Trophoblast cell (in vitro differentiated cells and primary cell): ENCODE measurements around the gene MYB.

Experiments
- DNase-seq, 2 donors: peaks; one replicate each; pipeline ENCODE4 v3.0.0-alpha.2; 2016
- H2AFZ ChIP-seq: 2 replicates; pipeline ENCODE4 v1.6.1; 2013; ENCODE audit warnings: low read length, moderate library complexity, mild to moderate bottlenecking; ENCODE audit not compliant: insufficient read depth, poor library complexity
- H2AK5ac ChIP-seq: 2 replicates; pipeline ENCODE4 v1.6.1; 2013; ENCODE audit warnings: mild to moderate bottlenecking, low read length
- H2BK120ac ChIP-seq: 2 replicates; pipeline ENCODE4 v1.6.1; 2013; ENCODE audit warnings: low read length, mild to moderate bottlenecking, moderate library complexity; ENCODE audit not compliant: insufficient read depth, poor library complexity
- H2BK12ac ChIP-seq: 2 replicates; pipeline ENCODE4 v1.6.1; 2013; ENCODE audit warnings: mild to moderate bottlenecking, low read length, moderate library complexity
- H2BK5ac ChIP-seq: 2 replicates; pipeline ENCODE4 v1.6.1; 2013; ENCODE audit warnings: low read length, low read depth, moderate library complexity, mild to moderate bottlenecking; ENCODE audit not compliant: poor library complexity
- H3K14ac ChIP-seq: 2 replicates; pipeline ENCODE4 v1.6.1; 2013; ENCODE audit warnings: mild to moderate bottlenecking, low read length
- H3K18ac ChIP-seq: 2 replicates; pipeline ENCODE4 v1.6.1; 2013; ENCODE audit warnings: mild to moderate bottlenecking, low read length
- H3K23ac ChIP-seq: 2 replicates; pipeline ENCODE4 v1.6.1; 2013; ENCODE audit warnings: low read length
- H3K27ac ChIP-seq: 2 replicates; pipeline ENCODE4 v1.5.1; 2013; ENCODE audit warnings: low read depth, mild to moderate bottlenecking, inconsistent platforms, low read length, moderate library complexity
- H3K27me3 ChIP-seq: 2 replicates; pipeline ENCODE4 v1.6.1; 2013; ENCODE audit warnings: inconsistent platforms, mild to moderate bottlenecking, low read length, moderate library complexity; ENCODE audit not compliant: insufficient read depth
- H3K36me3 ChIP-seq, 2 experiments: 1 replicate in 1 of 2; 2 replicates in 1 of 2; pipeline ENCODE4 v1.6.1; 2013; ENCODE audit warnings: low read length in 2 of 2, mild to moderate bottlenecking in 2 of 2, moderate library complexity in 1 of 2; ENCODE audit not compliant: insufficient read depth in 2 of 2, control insufficient read depth in 1 of 2
- H3K4ac ChIP-seq: 2 replicates; pipeline ENCODE4 v1.6.1; 2013; ENCODE audit warnings: low read depth, mild to moderate bottlenecking, low read length, moderate library complexity
- H3K4me1 ChIP-seq, 2 experiments: 1 replicate in 1 of 2; 2 replicates in 1 of 2; pipeline ENCODE4 v1.6.1; 2013; ENCODE audit warnings: low read length in 2 of 2, mild to moderate bottlenecking in 2 of 2, moderate library complexity in 1 of 2; ENCODE audit not compliant: insufficient read depth in 2 of 2, control insufficient read depth in 1 of 2
- H3K4me2 ChIP-seq: 2 replicates; pipeline ENCODE4 v1.6.1; 2013; ENCODE audit warnings: inconsistent platforms, mild to moderate bottlenecking, low read length, moderate library complexity
- H3K4me3 ChIP-seq: 2 replicates; pipeline ENCODE4 v1.5.1; 2013; ENCODE audit warnings: mild to moderate bottlenecking, low read depth, low read length, inconsistent platforms
- H3K79me1 ChIP-seq: one replicate; pipeline ENCODE4 v1.6.1; 2013; ENCODE audit warnings: low read length
- H3K79me2 ChIP-seq: 2 replicates; pipeline ENCODE4 v1.6.1; 2013; ENCODE audit warnings: low read length, mild to moderate bottlenecking; ENCODE audit not compliant: control insufficient read depth, insufficient read depth, poor library complexity
- H3K9ac ChIP-seq: 2 replicates; pipeline ENCODE4 v1.6.1; 2013; ENCODE audit warnings: mild to moderate bottlenecking, low read length
- H3K9me3 ChIP-seq: 2 replicates; pipeline ENCODE4 v1.6.1; 2013; ENCODE audit warnings: low read depth, mild to moderate bottlenecking, control low read depth, inconsistent platforms, low read length; ENCODE audit not compliant: insufficient read depth
- H4K12ac ChIP-seq: 2 replicates; pipeline ENCODE4 v1.6.1; 2013; ENCODE audit warnings: low read depth, mild to moderate bottlenecking, low read length, moderate library complexity
- H4K8ac ChIP-seq: 2 replicates; pipeline ENCODE4 v1.6.1; 2013; ENCODE audit warnings: low read depth, mild to moderate bottlenecking, low read length, moderate library complexity
- H4K91ac ChIP-seq: one replicate; pipeline ENCODE4 v1.6.1; 2013; ENCODE audit warnings: low read depth, mild to moderate bottlenecking, low read length, moderate library complexity
- WGBS: extraction: QIAGEN DNeasy Blood & Tissue Kit; methylation state at CpG from one replicate; pipeline ENCODE4 v1.1.7; 2013; ENCODE audit warnings: missing lambda C conversion rate; ENCODE audit not compliant: insufficient read length, insufficient coverage; ENCODE audit errors: extremely low coverage; 5-methylcytosine and 5-hydroxymethylcytosine counted together

MYB gene

DNA sequence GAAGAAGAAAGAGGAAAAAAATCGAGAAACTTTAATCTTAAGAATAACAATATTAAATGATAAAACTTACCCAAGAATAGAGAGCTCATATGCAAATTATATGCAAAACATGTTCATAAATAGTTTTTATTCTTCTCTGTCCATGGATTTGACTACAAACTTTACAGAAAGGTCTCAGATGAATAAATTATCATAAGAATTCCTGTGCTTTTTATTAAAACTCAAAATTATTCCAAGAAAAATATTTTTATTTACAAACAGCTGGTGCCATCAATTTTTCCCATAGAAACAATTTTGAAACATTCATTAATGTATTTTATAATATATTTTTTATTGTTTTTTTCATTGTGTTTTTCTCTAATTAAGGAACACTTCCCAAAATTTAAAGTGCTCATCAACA is 12.1 kb downstream of the MYB start:
- no peaks in the 10 kb centered on the region for H3K9me3 ChIP-seq
- no peak overlapping the region for H3K18ac ChIP-seq
- H3K4me3 ChIP-seq, result no peak overlapping the region
- no peaks in the 10 kb centered on the region for H3K27me3 ChIP-seq
- H3K23ac ChIP-seq, result no peak overlapping the region
- H3K4me1 ChIP-seq, result no peaks in the 10 kb centered on the region
- no peaks in the 10 kb centered on the region for H3K79me1 ChIP-seq
- H4K12ac ChIP-seq, result no peak overlapping the region
- no peak overlapping the region for H3K9ac ChIP-seq
- H4K91ac ChIP-seq, result no peak overlapping the region
- no peak overlapping the region for H2BK12ac ChIP-seq
- DNase-seq, result no peak
- H3K79me2 ChIP-seq, result no peaks in the 10 kb centered on the region
- no peak overlapping the region for H2AFZ ChIP-seq
- H4K8ac ChIP-seq, result no peak overlapping the region
- H3K14ac ChIP-seq, result no peak overlapping the region
- no peak overlapping the region for H2BK120ac ChIP-seq
- no peaks in the 10 kb centered on the region for H3K36me3 ChIP-seq
- H3K27ac ChIP-seq, result no peak overlapping the region
- no peak overlapping the region for H3K4me2 ChIP-seq
- no peak overlapping the region for H2BK5ac ChIP-seq
- no CpG with 5 or more reads among the region's 1 CpG for WGBS
- no peak overlapping the region for H2AK5ac ChIP-seq
- H3K4ac ChIP-seq, result no peak overlapping the region

- Histone ChIP-seq H2BK12ac (no peak overlapping the region), H3K79me1 (no peaks in the 10 kb centered on the region), H4K8ac (no peak overlapping the region), H3K9me3 (no peaks in the 10 kb centered on the region), H3K9ac (no peak overlapping the region), H3K23ac (no peak overlapping the region), H3K27me3 (no peaks in the 10 kb centered on the region), H3K79me2 (no peaks in the 10 kb centered on the region), H3K4me3 (no peak overlapping the region), H3K36me3 (no peaks in the 10 kb centered on the region), H3K4me2 (no peak overlapping the region), H3K27ac (no peak overlapping the region), H3K4ac (no peak overlapping the region), H2AK5ac (no peak overlapping the region), H2BK120ac (no peak overlapping the region), H4K91ac (no peak overlapping the region), H4K12ac (no peak overlapping the region), H3K18ac (no peak overlapping the region), H3K4me1 (no peaks in the 10 kb centered on the region), H2BK5ac (no peak overlapping the region), H2AFZ (no peak overlapping the region), H3K14ac (no peak overlapping the region)
- DNase-seq, result no peak
- no CpG with 5 or more reads among the region's 2 CpGs for WGBS
Observed at GRCh38 chr6:135195041-135195440, 13.9 kb downstream of the MYB start.

DNA sequence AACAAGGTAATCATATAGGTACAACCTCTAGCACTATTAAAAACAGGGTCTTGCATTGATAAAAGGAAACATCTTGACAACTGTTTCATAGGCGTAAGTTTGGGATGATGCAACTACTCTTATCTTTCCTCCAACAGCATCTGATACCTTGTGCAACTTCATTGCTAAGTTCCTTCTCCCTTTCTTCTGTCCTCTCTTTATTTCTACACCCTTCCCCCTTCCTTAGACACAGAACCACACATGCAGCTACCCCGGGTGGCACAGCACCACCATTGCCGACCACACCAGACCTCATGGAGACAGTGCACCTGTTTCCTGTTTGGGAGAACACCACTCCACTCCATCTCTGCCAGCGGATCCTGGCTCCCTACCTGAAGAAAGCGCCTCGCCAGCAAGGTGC is 14.4 kb downstream of the MYB start:
- no peak overlapping the region for H2AK5ac ChIP-seq
- H2AFZ ChIP-seq, result no peak overlapping the region
- H3K4me1 ChIP-seq, result no peaks in the 10 kb centered on the region
- H2BK120ac ChIP-seq, result no peak overlapping the region
- WGBS, result no CpG with 5 or more reads among the region's 6 CpGs
- H4K8ac ChIP-seq, result no peak overlapping the region
- H2BK12ac ChIP-seq, result no peak overlapping the region
- no peaks in the 10 kb centered on the region for H3K27me3 ChIP-seq
- no peak overlapping the region for H3K27ac ChIP-seq
- no peak overlapping the region for H3K18ac ChIP-seq
- no peak overlapping the region for H3K4me2 ChIP-seq
- no peaks in the 10 kb centered on the region for H3K79me2 ChIP-seq
- no peak for DNase-seq
- H3K36me3 ChIP-seq, result no peaks in the 10 kb centered on the region
- H3K4ac ChIP-seq, result no peak overlapping the region
- no peak overlapping the region for H3K14ac ChIP-seq
- peak overlapping the region; percentile 53 for H3K23ac ChIP-seq
- no peaks in the 10 kb centered on the region for H3K79me1 ChIP-seq
- H4K91ac ChIP-seq, result no peak overlapping the region
- H2BK5ac ChIP-seq, result no peak overlapping the region
- H4K12ac ChIP-seq, result no peak overlapping the region
- H3K9me3 ChIP-seq, result no peaks in the 10 kb centered on the region
- peak overlapping the region; percentile 7 for H3K9ac ChIP-seq
- no peak overlapping the region for H3K4me3 ChIP-seq

DNA sequence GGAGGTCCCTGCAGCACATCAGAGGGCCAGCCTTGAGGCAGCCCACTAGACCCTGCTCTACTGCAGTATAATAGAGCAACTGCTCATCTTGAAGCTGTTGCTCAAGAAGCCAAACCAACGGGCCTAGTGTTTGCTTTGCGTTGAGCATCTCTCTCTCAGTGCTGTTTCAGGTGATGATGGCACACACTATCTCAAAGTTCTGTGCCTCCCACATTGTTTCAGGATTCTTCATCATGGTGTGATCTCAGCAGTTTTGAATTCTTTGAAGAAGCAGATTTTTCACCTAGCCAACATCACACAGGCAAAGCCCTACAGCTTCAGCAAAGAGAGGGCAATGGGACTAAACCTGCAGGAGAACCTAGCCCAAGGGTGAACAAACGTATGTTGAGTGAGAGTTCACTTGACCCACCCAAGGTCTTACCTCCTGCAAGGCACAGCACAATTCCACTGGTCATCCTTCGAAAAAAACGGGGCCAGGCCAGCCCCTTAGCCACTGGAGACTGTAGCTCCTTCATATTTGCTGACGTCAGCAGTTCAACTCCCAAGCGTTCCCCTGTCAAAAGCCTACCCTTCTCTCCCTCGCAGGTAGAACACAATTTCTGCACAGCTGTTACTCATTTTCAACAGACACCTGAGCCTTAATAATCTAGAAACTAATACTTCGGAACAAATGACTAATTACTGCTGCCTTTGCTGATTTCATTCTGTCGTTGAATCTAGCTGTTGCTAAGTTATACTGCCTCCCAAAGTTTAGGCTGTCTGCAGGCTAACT is 15.8 kb downstream of the MYB start:
- H4K91ac ChIP-seq, result no peak overlapping the region
- H2BK120ac ChIP-seq, result no peak overlapping the region
- no CpG with 5 or more reads among the region's 10 CpGs for WGBS
- H3K9me3 ChIP-seq, result no peaks in the 10 kb centered on the region
- H3K27me3 ChIP-seq, result no peaks in the 10 kb centered on the region
- no peak overlapping the region for H2BK12ac ChIP-seq
- H3K9ac ChIP-seq, result no peak overlapping the region
- H2AK5ac ChIP-seq, result no peak overlapping the region
- H2AFZ ChIP-seq, result no peak overlapping the region
- no peak overlapping the region for H3K23ac ChIP-seq
- no peaks in the 10 kb centered on the region for H3K79me2 ChIP-seq
- no peak overlapping the region for H3K4ac ChIP-seq
- H3K4me2 ChIP-seq, result no peak overlapping the region
- no peak overlapping the region for H3K18ac ChIP-seq
- no peak overlapping the region for H2BK5ac ChIP-seq
- no peaks in the 10 kb centered on the region for H3K4me1 ChIP-seq
- no peak overlapping the region for H4K8ac ChIP-seq
- H4K12ac ChIP-seq, result no peak overlapping the region
- no peak overlapping the region for H3K27ac ChIP-seq
- H3K4me3 ChIP-seq, result no peak overlapping the region
- no peaks in the 10 kb centered on the region for H3K36me3 ChIP-seq
- peak in 1 of 2 donors; percentile 58 for DNase-seq
- no peaks in the 10 kb centered on the region for H3K79me1 ChIP-seq
- H3K14ac ChIP-seq, result no peak overlapping the region
